Bronchial epithelial cell (primary cell): Measurements from ENCODE around the gene REN. TPM values are rescaled to one million over a fixed set of nuclear protein-coding genes. Genes with fewer than 3 reads are reported as not detected.
A peak's percentile ranks its signal among the peaks of the same experiment; 100 is the strongest.

Experiments used
- DNase-seq: peaks from one replicate; pipeline ENCODE4 v3.0.0-alpha.2; 2010; ENCODE audit warnings: low read depth
- FAIRE-seq: peaks from 2 replicates; lab custom pipeline; 2011; peaks lifted over from hg19 to GRCh38; lab: Jason Lieb, UNC
- H3K27me3 ChIP-seq: 2 replicates; pipeline ENCODE4 v1.5.1; 2011; ENCODE audit warnings: low read length; ENCODE audit not compliant: control insufficient read depth, insufficient read depth
- H3K36me3 ChIP-seq: 2 replicates; pipeline ENCODE4 v1.5.1; 2011; ENCODE audit warnings: low read length; ENCODE audit not compliant: control insufficient read depth, insufficient read depth
- H3K4me3 ChIP-seq: 2 replicates; pipeline ENCODE4 v1.5.1; 2011; ENCODE audit warnings: mild to moderate bottlenecking, low read depth, low read length, control low read depth
- CTCF ChIP-seq: IDR thresholded peaks from 2 replicates; pipeline ENCODE4 v1.5.1; 2011; ENCODE audit warnings: mild to moderate bottlenecking, moderate library complexity, low read length, control low read depth, inconsistent platforms; ENCODE audit not compliant: insufficient read depth, severe bottlenecking
- total RNA-seq: library from RNA; depleted of rRNA; stranded (reverse); fragments of >200 nt; gene quantifications from 2 replicates; pipeline ENCODE4 v1.2.1, GENCODE V29; 2014

The REN gene
- total RNA-seq, 1 donor from 2014 or later = 0.26 TPM

DNA sequence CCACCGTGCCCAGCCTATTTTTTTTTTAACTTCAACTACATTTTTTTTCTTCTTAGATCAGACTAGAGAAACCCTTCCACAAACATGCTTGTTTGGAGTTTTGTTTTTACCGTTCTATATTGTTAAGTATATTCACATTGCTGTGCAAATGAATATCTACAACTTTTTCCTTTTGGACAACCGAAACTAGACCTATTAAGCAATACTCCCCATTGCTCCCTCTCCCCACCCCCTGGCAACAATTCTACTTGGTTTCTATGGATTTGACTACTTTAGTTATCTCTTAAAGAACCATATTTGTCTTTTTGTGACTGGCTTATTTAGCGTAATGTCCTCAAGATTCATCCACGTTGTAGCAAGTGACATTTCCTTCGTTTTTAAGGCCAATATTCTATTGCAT is 33.4 kb downstream of the REN start:
- no peak for FAIRE-seq
- Histone ChIP-seq H3K36me3 (peaks cover 6% of the 10 kb centered on the region), H3K27me3 (no peaks in the 10 kb centered on the region), H3K4me3 (no peak overlapping the region)
- TF ChIP-seq CTCF = no peak
- DNase-seq = no peak

GRCh38 chr1:204131978-204132377 is 34.2 kb downstream of the REN start:
- FAIRE-seq (no peak), DNase-seq (no peak)
- Histone ChIP-seq H3K27me3 (no peaks in the 10 kb centered on the region), H3K4me3 (no peak overlapping the region), H3K36me3 (peaks cover 6% of the 10 kb centered on the region)
- no peak for TF ChIP-seq CTCF

DNA sequence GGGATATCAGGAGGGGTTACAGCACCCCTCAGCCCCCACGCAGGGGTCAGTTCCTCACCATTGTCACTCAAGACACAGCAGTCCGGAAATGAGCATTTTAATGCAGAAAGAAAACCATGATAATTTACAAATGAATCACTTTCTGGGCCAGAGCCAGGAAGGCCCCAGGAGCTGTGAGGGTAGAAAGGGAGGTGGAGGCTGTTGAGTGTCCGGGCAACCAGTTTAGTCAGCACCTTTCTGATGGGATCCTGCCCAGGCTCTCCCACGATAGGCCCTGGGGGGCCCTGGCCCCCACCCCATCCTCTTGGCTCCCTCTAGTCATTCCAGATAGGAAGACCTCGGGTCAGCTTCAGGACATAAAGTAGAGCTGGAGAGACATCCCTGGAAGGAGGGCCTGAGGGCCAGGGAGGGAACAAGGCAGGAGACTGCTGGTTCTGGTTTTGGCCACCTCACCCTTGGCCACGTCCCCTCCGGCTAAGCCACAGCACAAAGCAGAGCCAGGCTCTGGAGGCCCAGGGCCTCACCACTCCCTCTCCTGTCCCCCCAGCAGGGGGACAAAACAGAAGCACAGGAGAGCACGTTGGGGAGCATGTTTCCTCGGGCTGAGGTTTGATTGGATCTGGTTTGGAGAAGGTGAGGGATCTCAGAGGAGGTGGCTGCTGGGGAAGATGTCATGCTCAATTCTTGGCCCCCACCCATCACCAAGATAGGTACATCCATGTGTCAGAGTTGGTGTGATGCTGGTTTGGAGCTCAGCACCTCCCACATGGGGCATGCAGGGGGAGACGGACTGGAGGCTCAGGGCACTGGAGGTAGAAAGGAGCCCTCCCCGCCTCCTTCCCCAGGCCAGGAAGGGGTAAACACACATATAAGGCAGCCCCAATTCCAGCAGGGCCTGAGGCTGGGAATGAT is 34.9 kb downstream of the REN start:
- DNase-seq (peak; percentile 83), FAIRE-seq (no peak)
- Histone ChIP-seq H3K36me3 (peaks cover 5% of the 10 kb centered on the region), H3K27me3 (no peaks in the 10 kb centered on the region), H3K4me3 (no peak overlapping the region)
- TF ChIP-seq CTCF = no peak

DNA sequence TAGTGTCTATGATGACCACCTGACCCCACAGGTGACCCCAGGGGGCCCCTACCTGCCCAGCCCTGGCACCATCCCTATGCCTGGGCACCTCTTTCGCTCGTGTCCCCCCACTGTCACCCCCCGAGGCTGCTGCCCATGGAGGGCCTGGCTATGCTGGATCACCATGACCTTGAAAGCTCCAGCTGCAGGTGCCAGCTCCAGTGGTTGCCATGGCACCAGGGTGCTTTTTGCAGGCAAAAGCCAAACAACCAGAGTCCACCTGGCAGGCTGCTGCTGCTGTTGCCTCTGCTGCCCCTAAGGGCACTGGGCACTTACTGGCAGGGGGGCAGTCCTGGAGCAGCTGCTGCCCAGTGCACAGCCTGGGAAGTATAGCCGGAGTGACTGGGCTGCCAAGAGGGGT is 36.0 kb downstream of the REN start:
- no peak for DNase-seq
- H3K4me3 ChIP-seq = no peak overlapping the region
- H3K36me3 ChIP-seq = peaks cover 5% of the 10 kb centered on the region
- no peak for TF ChIP-seq CTCF
- no peak for FAIRE-seq
- no peaks in the 10 kb centered on the region for H3K27me3 ChIP-seq

GRCh38 chr1:204128964-204129896 is 36.9 kb downstream of the REN start:
- Histone ChIP-seq H3K36me3 (peaks cover 1% of the 10 kb centered on the region), H3K4me3 (peak overlapping the region; percentile 36), H3K27me3 (no peaks in the 10 kb centered on the region)
- TF ChIP-seq CTCF = peak; percentile 94
- DNase-seq (peak; percentile 33), FAIRE-seq (peak; percentile 91)
